SKM-1 (cell line): Measurements from ENCODE around the gene PLXNA4.

Experiments
- DNase-seq: peaks from one replicate; lab custom pipeline; 2025; ENCODE audit not compliant: unreplicated experiment; lab: John Stamatoyannopoulos, UW

The PLXNA4 gene

GRCh38 chr7:132078891-132079735 is 497.2 kb downstream of the PLXNA4 start:
- DNase-seq: no peak

- no peak for DNase-seq
These were observed 498.1 kb downstream of the PLXNA4 start for GRCh38 chr7:132077971-132078685.

GRCh38 chr7:132076301-132077035 is 499.8 kb downstream of the PLXNA4 start:
- no peak for DNase-seq

- no peak for DNase-seq
These were observed 500.8 kb downstream of the PLXNA4 start for GRCh38 chr7:132075515-132075914.

- no peak for DNase-seq
These were observed 502.2 kb downstream of the PLXNA4 start for GRCh38 chr7:132073920-132074589.
